Stimulated activated CD4-positive, alpha-beta T cell treated with anti-CD3 and anti-CD28 coated beads, Interleukin-4, amount 100 ng/mL, for 48 hours (primary cell): ENCODE measurements around the gene CRACDL.
A peak's percentile ranks its signal among the peaks of the same experiment; 100 is the strongest.
"Not testable (repeated sequence)": the region's sequence is repeated elsewhere in the genome, so short reads cannot be mapped to it uniquely, and the experiment has no call there.

Experiments
- DNase-seq, 2 donors: peaks; one replicate each; pipeline ENCODE4 v3.0.0-alpha.2; 2020; ENCODE audit warnings: low read depth in 2 of 2

Gene CRACDL

GRCh38 chr2:98776136-98776535, 159.9 kb downstream of the CRACDL start:
- no peak for DNase-seq

GRCh38 chr2:98775146-98775986, 160.7 kb downstream of the CRACDL start:
- DNase-seq: no peak

GRCh38 chr2:98773907-98774306, 162.1 kb downstream of the CRACDL start:
- DNase-seq: no peak

- DNase-seq: no peak
These were observed 162.9 kb downstream of the CRACDL start for GRCh38 chr2:98773169-98773568.

GRCh38 chr2:98772536-98772935, 163.5 kb downstream of the CRACDL start:
- no peak for DNase-seq

- peak in 1 of 2 donors; percentile 27 for DNase-seq
These were observed 164.1 kb downstream of the CRACDL start for GRCh38 chr2:98771721-98772524.

GRCh38 chr2:98771264-98771663, 164.8 kb downstream of the CRACDL start:
- DNase-seq: no peak

GRCh38 chr2:98769784-98770183, 166.2 kb downstream of the CRACDL start:
- no peak for DNase-seq

GRCh38 chr2:98769114-98769476, 166.9 kb downstream of the CRACDL start:
- no peak for DNase-seq

GRCh38 chr2:98768384-98769113, 167.5 kb downstream of the CRACDL start:
- no peak for DNase-seq

GRCh38 chr2:98764499-98764898, 171.5 kb downstream of the CRACDL start:
- no peak for DNase-seq

- DNase-seq: no peak
These were observed 172.6 kb downstream of the CRACDL start for GRCh38 chr2:98763209-98763951.

- no peak for DNase-seq
These were observed 174.1 kb downstream of the CRACDL start for GRCh38 chr2:98761909-98762308.

GRCh38 chr2:98761267-98761781, 174.7 kb downstream of the CRACDL start:
- DNase-seq: peak; percentile 61 to 65

- no peak for DNase-seq
These were observed 176.0 kb downstream of the CRACDL start for GRCh38 chr2:98759827-98760625.

GRCh38 chr2:98759338-98759737, 176.7 kb downstream of the CRACDL start:
- DNase-seq: no peak

GRCh38 chr2:98757904-98758421, 178.1 kb downstream of the CRACDL start:
- DNase-seq: no peak

GRCh38 chr2:98753801-98754200, 182.2 kb downstream of the CRACDL start:
- no peak for DNase-seq

GRCh38 chr2:98752711-98753110, 183.3 kb downstream of the CRACDL start:
- not testable (repeated sequence) for DNase-seq

- DNase-seq: no peak
These were observed 184.3 kb downstream of the CRACDL start for GRCh38 chr2:98751748-98752147.
